ENCODE results near the gene LSM6.
A peak's percentile ranks its signal among the peaks of the same experiment; 100 is the strongest.

Gene LSM6

DNA sequence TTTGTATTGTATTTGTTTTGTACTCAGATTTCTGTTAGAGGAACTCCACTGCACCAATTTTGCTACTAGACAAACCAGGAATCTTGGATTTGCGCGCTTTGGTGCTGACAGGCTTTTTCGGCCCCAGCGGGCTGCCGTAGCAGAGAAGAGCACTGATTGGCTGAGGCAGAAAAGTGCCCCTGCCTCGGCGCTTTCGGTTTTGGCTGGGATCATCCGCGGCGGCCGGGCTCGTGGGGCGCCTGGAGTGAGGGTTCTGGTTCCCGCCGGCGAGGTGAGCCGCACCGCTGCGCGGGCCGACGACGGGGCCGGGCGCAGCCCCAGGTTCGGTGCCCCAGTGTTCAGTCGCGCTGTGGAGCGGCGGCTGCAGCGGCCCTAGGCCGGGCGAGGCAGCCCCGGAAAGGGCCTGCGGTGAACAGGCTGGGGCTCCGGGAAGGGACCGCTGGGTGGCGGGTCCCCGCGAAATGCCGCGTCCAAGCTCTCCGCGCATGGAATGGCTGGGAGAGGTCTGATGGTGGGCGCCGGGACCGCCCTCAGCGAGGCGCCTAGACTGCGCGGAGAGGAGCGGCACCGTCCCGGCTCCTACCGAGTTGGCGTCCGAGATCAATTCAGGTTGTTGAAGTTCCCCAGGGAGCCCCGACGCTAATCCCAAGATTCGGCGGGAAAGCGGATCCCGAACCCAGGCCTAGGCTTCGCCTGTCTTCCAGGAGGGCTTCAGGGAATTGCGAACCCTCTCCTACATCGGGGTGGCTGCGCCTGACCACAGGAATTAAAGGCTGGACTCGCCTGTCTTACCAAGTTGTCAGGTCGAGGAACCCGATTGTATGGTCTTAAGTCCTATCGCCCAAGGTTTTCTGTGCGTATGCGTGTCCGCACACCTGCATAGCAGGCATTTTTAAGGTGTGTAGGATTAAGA is at the start of gene LSM6:
LSM6 (plus strand) TSS at position 178 of the 913 bp plus-strand sequence. CDS start 7,204 bp downstream, outside the sequence.
- DNase-seq = peak; percentile 69

GRCh38 chr4:146132445-146132844 is 43.1 kb upstream of the LSM6 start:
- no peak for DNase-seq

DNA sequence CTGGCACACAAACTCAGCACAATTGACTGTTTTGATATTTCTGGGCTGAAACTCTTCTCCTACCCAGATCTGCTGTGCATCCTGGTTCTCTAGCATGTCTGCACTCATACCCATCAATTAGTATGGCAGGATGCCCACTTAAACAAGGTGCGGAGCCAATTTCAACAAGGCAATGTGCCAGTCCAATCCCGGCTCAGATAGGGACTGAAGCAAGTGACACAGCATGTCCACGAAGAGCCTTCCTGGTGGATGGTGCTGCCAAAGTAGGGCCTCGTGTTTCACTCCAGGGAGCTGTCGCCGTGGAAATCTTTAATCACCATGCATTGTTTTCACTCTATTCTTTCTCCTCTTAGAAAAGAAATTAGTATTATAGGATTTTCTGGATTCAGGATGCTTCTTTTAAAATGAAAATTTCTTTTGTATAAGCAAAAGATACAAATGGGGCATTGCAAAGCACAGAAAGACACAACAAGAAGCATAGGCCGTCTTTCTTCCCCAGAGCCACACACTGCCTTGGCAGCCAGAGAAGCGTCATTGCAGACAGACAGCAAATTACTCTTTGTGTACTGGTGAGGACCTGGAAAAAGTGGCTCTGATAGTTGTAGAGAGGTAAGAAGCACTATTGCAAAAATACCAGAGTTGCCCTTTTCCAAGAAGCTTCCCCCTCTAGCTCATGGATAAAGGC is 40.6 kb upstream of the LSM6 start:
- DNase-seq = no peak

DNA sequence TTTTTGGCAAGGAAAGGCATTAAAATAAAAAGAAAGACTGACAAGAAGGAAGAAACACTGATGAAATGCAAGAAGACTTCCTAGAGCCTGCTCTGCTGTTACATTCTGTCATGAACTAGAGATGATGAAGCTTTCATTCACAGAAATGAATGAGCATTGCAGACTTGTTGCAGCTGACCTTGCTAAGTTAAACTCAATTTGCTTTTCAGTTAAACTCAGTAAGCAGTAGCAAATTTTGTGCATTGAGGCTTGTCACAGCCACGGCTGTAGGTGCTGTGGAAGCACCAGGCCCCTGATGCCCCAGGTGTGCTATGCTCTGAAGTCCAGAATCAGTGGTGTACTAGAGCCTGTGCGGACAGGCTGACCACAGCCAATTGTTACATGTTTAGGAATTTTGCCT is 39.6 kb upstream of the LSM6 start:
- DNase-seq = no peak

GRCh38 chr4:146142768-146143167 is 32.8 kb upstream of the LSM6 start:
- DNase-seq = no peak

DNA sequence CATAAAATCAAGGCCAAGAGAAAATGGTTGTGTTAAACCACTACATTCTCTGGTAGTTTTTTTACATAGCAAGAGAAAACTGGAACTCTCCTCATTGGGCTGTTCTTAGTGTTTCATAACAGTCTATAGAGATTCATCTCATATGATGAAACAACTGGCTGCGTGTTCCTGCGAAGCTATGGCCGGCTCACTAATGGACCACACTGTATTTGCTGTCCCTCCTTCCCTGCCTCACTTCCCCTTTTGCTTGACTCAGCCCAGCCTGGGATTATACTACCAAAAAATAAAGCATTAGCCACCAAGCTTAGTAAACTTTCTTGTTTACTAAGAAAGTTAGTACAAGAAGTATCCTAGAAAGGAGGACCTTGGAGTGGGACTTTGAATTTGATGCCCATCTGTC is 31.6 kb upstream of the LSM6 start:
- DNase-seq = peak; percentile 94

GRCh38 chr4:146146918-146147317 is 28.6 kb upstream of the LSM6 start:
- no peak for DNase-seq

GRCh38 chr4:146148021-146148420 is 27.5 kb upstream of the LSM6 start:
- DNase-seq = no peak

DNA sequence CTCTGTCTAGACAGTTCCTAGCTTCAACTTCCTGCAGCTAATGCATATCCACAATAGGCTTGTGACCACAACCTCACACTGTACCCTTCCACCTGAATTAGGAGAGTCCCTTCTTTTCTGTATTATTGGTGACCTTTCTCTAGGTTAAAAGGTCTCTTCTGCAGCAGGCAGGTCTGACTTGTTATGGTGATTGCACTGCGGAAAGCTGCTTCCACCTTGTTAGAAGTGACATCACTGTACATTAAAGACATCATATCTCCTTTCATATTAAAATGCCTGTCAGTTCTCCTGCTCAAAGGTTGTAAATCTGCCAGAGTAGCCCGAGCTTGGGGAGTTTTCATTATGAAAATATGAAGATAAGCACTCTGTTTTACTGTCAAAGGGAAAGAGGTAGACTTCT is 21.5 kb upstream of the LSM6 start:
- no peak for DNase-seq

GRCh38 chr4:146155152-146155724 is 20.3 kb upstream of the LSM6 start:
- DNase-seq = no peak

DNA sequence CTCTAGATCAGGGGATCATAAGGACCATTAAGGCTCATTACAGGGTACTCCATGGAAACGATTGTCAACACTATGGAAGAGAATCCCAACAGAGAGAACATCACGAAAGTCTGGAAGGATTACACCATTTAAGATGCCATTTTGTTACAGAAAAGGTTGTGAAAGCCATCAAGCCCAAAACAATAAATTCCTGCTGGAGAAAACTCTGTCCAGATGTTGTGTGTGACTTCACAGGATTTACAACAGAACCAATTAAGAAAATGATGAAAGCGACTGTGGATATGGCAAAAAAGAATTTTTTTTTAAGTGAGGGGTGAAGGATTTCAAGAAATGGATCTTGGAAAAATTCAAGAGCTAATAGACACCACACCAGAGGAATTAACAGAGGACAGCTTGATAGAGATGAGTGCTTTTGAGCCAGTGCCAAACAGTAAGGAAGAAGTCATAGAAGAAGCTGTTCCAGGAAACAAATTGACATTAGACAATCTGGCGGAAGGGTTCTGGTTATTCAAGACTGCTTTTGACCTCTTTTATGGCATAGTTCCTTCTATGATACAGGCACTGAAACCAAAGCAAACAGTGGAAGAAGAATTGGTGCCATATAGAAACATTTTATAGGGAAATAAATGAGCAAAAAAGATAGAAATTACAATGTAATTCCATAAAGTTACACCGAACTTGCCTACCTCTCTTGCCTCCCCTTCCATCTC is 17.3 kb upstream of the LSM6 start:
- no peak for DNase-seq

- no peak for DNase-seq
Observed at GRCh38 chr4:146159384-146160058, 16.0 kb upstream of the LSM6 start.

- DNase-seq = no peak
Observed at GRCh38 chr4:146161243-146161642, 14.3 kb upstream of the LSM6 start.

GRCh38 chr4:146165221-146165620 is 10.3 kb upstream of the LSM6 start:
- DNase-seq = no peak

GRCh38 chr4:146165840-146166239 is 9.7 kb upstream of the LSM6 start:
- DNase-seq = no peak

DNA sequence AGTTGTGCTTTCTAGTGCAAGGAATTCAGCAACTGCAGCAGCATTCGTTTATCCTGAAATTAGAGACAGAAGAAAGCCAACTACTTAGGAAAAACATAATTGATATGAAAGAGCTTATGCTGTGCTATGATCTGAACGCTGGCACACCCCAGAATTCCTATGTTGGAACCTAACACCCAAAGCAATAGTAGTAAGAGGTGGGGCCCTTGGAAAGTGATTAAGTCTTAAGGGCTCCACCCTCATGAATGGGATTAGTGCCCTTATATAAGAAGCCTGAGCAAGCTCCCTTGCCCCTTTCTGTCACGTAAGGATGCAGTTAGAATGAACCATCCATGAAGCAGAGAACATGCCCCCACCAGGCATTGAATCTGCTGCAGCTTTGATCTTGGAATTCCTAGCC is 5.4 kb upstream of the LSM6 start:
- no peak for DNase-seq

GRCh38 chr4:146176891-146177290 is 1.4 kb downstream of the LSM6 start:
- peak; percentile 27 for DNase-seq

- DNase-seq = no peak
Observed at GRCh38 chr4:146178126-146178525, 2.6 kb downstream of the LSM6 start.

- no peak for DNase-seq
Observed at GRCh38 chr4:146179784-146180370, 4.4 kb downstream of the LSM6 start.

GRCh38 chr4:146182443-146182842 is 6.9 kb downstream of the LSM6 start:
- DNase-seq = no peak

- DNase-seq = no peak
Observed at GRCh38 chr4:146183209-146183608, 7.7 kb downstream of the LSM6 start.

DNA sequence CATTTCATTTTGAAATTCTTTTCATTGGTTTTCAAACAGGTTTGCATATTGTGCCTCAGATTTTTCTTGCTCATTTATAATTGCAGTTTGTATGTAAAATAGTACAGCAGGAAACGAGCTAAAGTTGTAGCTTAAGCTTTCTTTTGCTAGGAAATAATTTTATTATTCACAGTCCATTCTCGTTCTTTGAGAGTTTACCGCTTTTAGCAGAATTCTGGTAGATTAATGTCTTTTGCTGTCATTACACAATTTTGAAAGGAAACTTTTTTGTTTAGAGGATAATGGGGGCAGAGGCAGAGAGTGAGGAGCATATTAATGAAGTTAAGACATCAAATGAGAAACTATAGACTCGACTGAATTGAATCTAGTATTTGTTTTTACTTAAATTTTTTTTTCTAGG is 10.5 kb downstream of the LSM6 start:
- no peak for DNase-seq
